ENCODE data around the gene ENPP6.

DNA sequence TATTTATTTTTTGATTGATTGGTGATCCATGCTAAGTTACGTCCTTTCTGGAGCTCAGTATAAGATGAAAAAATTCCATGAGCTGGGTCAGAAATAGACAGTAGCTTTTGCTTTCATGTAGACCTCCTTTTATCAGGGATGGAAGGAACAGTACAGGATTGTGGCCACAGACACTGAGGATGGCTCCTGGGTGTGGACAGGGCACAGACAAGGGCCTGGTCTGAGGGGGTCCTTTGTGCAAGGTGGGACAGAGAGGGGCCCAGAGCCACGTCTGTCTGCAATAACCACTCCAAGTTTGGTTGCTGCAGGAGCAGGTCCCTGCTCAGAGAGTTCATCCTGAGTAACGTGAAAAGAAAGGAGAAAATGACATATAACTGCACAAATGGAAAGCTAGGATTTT, 127.1 kb downstream of the ENPP6 start:
- TF ChIP-seq CTCF (IDR thresholded peaks at IDR 0.05; ENCODE audit: low read length) (no peak), EZH2 (IDR thresholded peaks at IDR 0.05; ENCODE audit: borderline replicate concordance, low read length) (no peak)
